Duodenal mucosa (tissue), 2 donors: ENCODE data around the gene AIG1.

Experiments
- H3K27ac ChIP-seq: one replicate; pipeline ENCODE4 v1.7.0; 2013; ENCODE audit warnings: low read depth, low read length
- H3K27me3 ChIP-seq, 2 donors: one replicate each; pipeline ENCODE4 v1.7.0; 2013; ENCODE audit warnings: low read length in 2 of 2, control low read depth in 1 of 2; ENCODE audit not compliant: insufficient read depth in 2 of 2, control insufficient read depth in 1 of 2
- H3K36me3 ChIP-seq, 2 donors: one replicate each; pipeline ENCODE4 v1.7.0; 2013; ENCODE audit warnings: low read length in 2 of 2, control low read depth in 1 of 2; ENCODE audit not compliant: insufficient read depth in 2 of 2, control insufficient read depth in 1 of 2
- H3K4me1 ChIP-seq, 2 donors: one replicate each; pipeline ENCODE4 v1.7.0; 2013; ENCODE audit warnings: low read length in 2 of 2, control low read depth in 1 of 2; ENCODE audit not compliant: insufficient read depth in 2 of 2, control insufficient read depth in 1 of 2
- H3K4me3 ChIP-seq, 2 donors: one replicate each; pipeline ENCODE4 v1.7.0; 2013; ENCODE audit warnings: low read length in 2 of 2, low read depth in 1 of 2
- H3K9ac ChIP-seq, 2 donors: one replicate each; pipeline ENCODE4 v1.7.0; 2013; ENCODE audit warnings: low read length in 2 of 2, low read depth in 1 of 2
- H3K9me3 ChIP-seq, 2 donors: one replicate each; pipeline ENCODE4 v1.7.0; 2013; ENCODE audit warnings: low read length in 2 of 2, control low read depth in 1 of 2; ENCODE audit not compliant: control insufficient read depth in 1 of 2

AIG1 gene

GRCh38 chr6:143248359-143248758, 187.7 kb downstream of the AIG1 start:
- H3K4me1 ChIP-seq, result no peaks in the 10 kb centered on the region
- no peak overlapping the region for H3K9ac ChIP-seq
- H3K4me3 ChIP-seq, result no peak overlapping the region
- H3K27ac ChIP-seq, result no peak overlapping the region
- no peaks in the 10 kb centered on the region for H3K36me3 ChIP-seq
- H3K9me3 ChIP-seq, result no peaks in the 10 kb centered on the region
- no peaks in the 10 kb centered on the region for H3K27me3 ChIP-seq

- Histone ChIP-seq H3K4me3 (no peak overlapping the region), H3K27ac (no peak overlapping the region), H3K9me3 (no peaks in the 10 kb centered on the region), H3K4me1 (no peaks in the 10 kb centered on the region), H3K27me3 (no peaks in the 10 kb centered on the region), H3K9ac (no peak overlapping the region), H3K36me3 (no peaks in the 10 kb centered on the region)
Measured at GRCh38 chr6:143251288-143251687, 190.6 kb downstream of the AIG1 start.

- no peak overlapping the region for H3K9ac ChIP-seq
- no peaks in the 10 kb centered on the region for H3K9me3 ChIP-seq
- no peaks in the 10 kb centered on the region for H3K27me3 ChIP-seq
- H3K4me1 ChIP-seq, result no peaks in the 10 kb centered on the region
- H3K27ac ChIP-seq, result no peak overlapping the region
- no peak overlapping the region for H3K4me3 ChIP-seq
- H3K36me3 ChIP-seq, result no peaks in the 10 kb centered on the region
Measured at GRCh38 chr6:143252961-143253360, 192.3 kb downstream of the AIG1 start.

- no peaks in the 10 kb centered on the region for H3K36me3 ChIP-seq
- no peak overlapping the region for H3K4me3 ChIP-seq
- no peak overlapping the region for H3K27ac ChIP-seq
- H3K9me3 ChIP-seq, result no peaks in the 10 kb centered on the region
- H3K27me3 ChIP-seq, result no peaks in the 10 kb centered on the region
- H3K4me1 ChIP-seq, result no peaks in the 10 kb centered on the region
- H3K9ac ChIP-seq, result no peak overlapping the region
Measured at GRCh38 chr6:143253586-143253985, 192.9 kb downstream of the AIG1 start.

GRCh38 chr6:143258945-143259344, 198.3 kb downstream of the AIG1 start:
- Histone ChIP-seq H3K4me3 (no peak overlapping the region), H3K4me1 (no peaks in the 10 kb centered on the region), H3K9ac (no peak overlapping the region), H3K36me3 (no peaks in the 10 kb centered on the region), H3K9me3 (no peaks in the 10 kb centered on the region), H3K27me3 (no peaks in the 10 kb centered on the region), H3K27ac (no peak overlapping the region)

GRCh38 chr6:143260857-143261256, 200.2 kb downstream of the AIG1 start:
- H3K9me3 ChIP-seq, result no peaks in the 10 kb centered on the region
- no peaks in the 10 kb centered on the region for H3K36me3 ChIP-seq

GRCh38 chr6:143261899-143262436, 201.3 kb downstream of the AIG1 start:
- H3K27me3 ChIP-seq, result no peaks in the 10 kb centered on the region
- H3K4me1 ChIP-seq, result no peaks in the 10 kb centered on the region
- H3K9ac ChIP-seq, result no peak overlapping the region
- no peaks in the 10 kb centered on the region for H3K36me3 ChIP-seq
- no peaks in the 10 kb centered on the region for H3K9me3 ChIP-seq
- H3K4me3 ChIP-seq, result no peak overlapping the region
- no peak overlapping the region for H3K27ac ChIP-seq

More at GRCh38 chr6:143260857-143261256, 200.2 kb downstream of the AIG1 start:
- Histone ChIP-seq H3K27ac (no peak overlapping the region), H3K4me1 (no peaks in the 10 kb centered on the region), H3K27me3 (no peaks in the 10 kb centered on the region), H3K9ac (no peak overlapping the region), H3K4me3 (no peak overlapping the region)

GRCh38 chr6:143262859-143263258, 202.2 kb downstream of the AIG1 start:
- H3K27me3 ChIP-seq, result no peaks in the 10 kb centered on the region
- H3K4me3 ChIP-seq, result no peak overlapping the region
- no peak overlapping the region for H3K9ac ChIP-seq
- H3K4me1 ChIP-seq, result no peaks in the 10 kb centered on the region
- no peaks in the 10 kb centered on the region for H3K9me3 ChIP-seq
- no peak overlapping the region for H3K27ac ChIP-seq
- H3K36me3 ChIP-seq, result no peaks in the 10 kb centered on the region

GRCh38 chr6:143264379-143264778, 203.7 kb downstream of the AIG1 start:
- H3K27me3 ChIP-seq, result no peaks in the 10 kb centered on the region
- H3K4me1 ChIP-seq, result no peaks in the 10 kb centered on the region
- H3K4me3 ChIP-seq, result no peak overlapping the region
- no peaks in the 10 kb centered on the region for H3K36me3 ChIP-seq
- no peak overlapping the region for H3K9ac ChIP-seq
- no peaks in the 10 kb centered on the region for H3K9me3 ChIP-seq
- no peak overlapping the region for H3K27ac ChIP-seq

- no peak overlapping the region for H3K4me3 ChIP-seq
- H3K27ac ChIP-seq, result no peak overlapping the region
- H3K36me3 ChIP-seq, result no peaks in the 10 kb centered on the region
- H3K27me3 ChIP-seq, result no peaks in the 10 kb centered on the region
- no peak overlapping the region for H3K9ac ChIP-seq
- H3K9me3 ChIP-seq, result no peaks in the 10 kb centered on the region
- H3K4me1 ChIP-seq, result no peaks in the 10 kb centered on the region
Measured at GRCh38 chr6:143264986-143265764, 204.5 kb downstream of the AIG1 start.
